GM20000 (cell line): ENCODE data around the gene IFI27.

ENCODE experiments used
- DNase-seq: peaks from one replicate; pipeline ENCODE4 v3.0.0; 2012; ENCODE audit warnings: low spot score
- CTCF ChIP-seq: IDR thresholded peaks from 2 replicates; pipeline ENCODE4 v1.5.1; 2012; ENCODE audit warnings: mild to moderate bottlenecking, control low read depth; ENCODE audit errors: extremely low read depth, missing control alignments

Gene IFI27

GRCh38 chr14:94158239-94158883 lies 47.8 kb downstream of the IFI27 start:
- no peak for DNase-seq
- no peak for TF ChIP-seq CTCF

GRCh38 chr14:94161058-94161457 lies 50.5 kb downstream of the IFI27 start:
- TF ChIP-seq CTCF, result no peak
- DNase-seq, result no peak

GRCh38 chr14:94161981-94162380 lies 51.4 kb downstream of the IFI27 start:
- no peak for DNase-seq
- no peak for TF ChIP-seq CTCF

GRCh38 chr14:94162466-94162865 lies 51.9 kb downstream of the IFI27 start:
- no peak for DNase-seq
- no peak for TF ChIP-seq CTCF

- no peak for DNase-seq
- no peak for TF ChIP-seq CTCF
These were observed 53.3 kb downstream of the IFI27 start for GRCh38 chr14:94163796-94164195.

GRCh38 chr14:94164685-94165431 lies 54.3 kb downstream of the IFI27 start:
- no peak for TF ChIP-seq CTCF
- no peak for DNase-seq

GRCh38 chr14:94165744-94166143 lies 55.2 kb downstream of the IFI27 start:
- no peak for TF ChIP-seq CTCF
- no peak for DNase-seq
